Stomach smooth muscle (tissue), 2 donors: ENCODE results near the gene FHOD3.

ENCODE experiments used
- H3K27ac ChIP-seq: one replicate; pipeline ENCODE4 v1.7.0; 2013; ENCODE audit warnings: mild to moderate bottlenecking, low read length, inconsistent platforms
- H3K27me3 ChIP-seq, 2 donors: one replicate each; pipeline ENCODE4 v1.7.0; 2013; ENCODE audit warnings: low read length in 2 of 2; ENCODE audit not compliant: insufficient read depth in 2 of 2, control insufficient read depth in 1 of 2
- H3K36me3 ChIP-seq, 2 donors: one replicate each; pipeline ENCODE4 v1.7.0; 2013; ENCODE audit warnings: low read length in 2 of 2; ENCODE audit not compliant: control insufficient read depth in 2 of 2, insufficient read depth in 2 of 2
- H3K4me1 ChIP-seq: one replicate; pipeline ENCODE4 v1.7.0; 2013; ENCODE audit warnings: low read length; ENCODE audit not compliant: control insufficient read depth, insufficient read depth
- H3K4me3 ChIP-seq, 2 donors: one replicate each; pipeline ENCODE4 v1.7.0; 2013; ENCODE audit warnings: low read length in 2 of 2
- H3K9ac ChIP-seq, 2 donors: one replicate each; pipeline ENCODE4 v1.7.0; 2013; ENCODE audit warnings: low read length in 2 of 2, mild to moderate bottlenecking in 1 of 2
- H3K9me3 ChIP-seq, 2 donors: one replicate each; pipeline ENCODE4 v1.7.0; 2013; ENCODE audit warnings: low read length in 2 of 2; ENCODE audit not compliant: control insufficient read depth in 2 of 2
- donor health status: healthy.
- donor health status: Pancreatic carcinoma.

FHOD3 gene

DNA sequence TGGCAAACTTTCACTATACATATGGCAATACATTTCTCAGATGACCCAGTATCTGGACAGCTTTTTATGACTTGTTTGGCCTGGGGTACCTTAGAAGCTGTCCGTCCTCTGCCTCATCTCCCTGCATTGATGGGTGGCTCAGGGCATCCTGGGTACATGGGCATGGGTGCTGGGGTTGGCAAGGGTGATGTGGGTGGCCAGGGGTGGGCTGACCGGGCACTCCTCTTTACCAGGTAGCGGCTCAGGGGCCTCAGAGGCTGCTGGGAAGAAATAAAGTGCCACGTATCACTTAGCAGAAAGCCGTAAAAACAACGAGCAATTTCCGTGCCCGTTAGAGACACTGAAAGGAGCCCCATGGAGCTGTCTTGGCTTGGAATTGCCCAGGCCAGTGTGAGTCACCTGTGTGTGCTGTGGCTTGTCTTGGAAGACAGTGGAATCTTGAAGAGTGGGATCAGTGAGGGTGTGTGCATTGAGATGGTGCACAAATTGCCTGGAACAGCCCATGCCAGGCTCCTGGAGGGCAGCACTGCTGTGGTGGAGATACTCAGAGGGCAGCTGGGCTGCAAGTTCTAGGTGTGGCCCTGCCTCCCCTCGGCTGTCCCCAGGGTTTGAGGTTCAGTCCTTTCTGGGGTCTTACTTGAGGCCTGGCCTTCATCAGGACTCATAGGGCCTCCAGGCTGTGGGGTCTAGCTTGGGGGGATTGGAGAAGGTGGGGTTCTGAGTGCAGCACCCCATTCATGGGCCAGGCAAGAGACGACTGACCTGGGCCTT is 88.8 kb downstream of the FHOD3 start:
- Histone ChIP-seq H3K9me3 (no peaks in the 10 kb centered on the region), H3K36me3 (no peaks in the 10 kb centered on the region), H3K9ac (no peak overlapping the region), H3K27ac (no peak overlapping the region), H3K4me3 (no peak overlapping the region), H3K27me3 (no peaks in the 10 kb centered on the region), H3K4me1 (no peaks in the 10 kb centered on the region)

DNA sequence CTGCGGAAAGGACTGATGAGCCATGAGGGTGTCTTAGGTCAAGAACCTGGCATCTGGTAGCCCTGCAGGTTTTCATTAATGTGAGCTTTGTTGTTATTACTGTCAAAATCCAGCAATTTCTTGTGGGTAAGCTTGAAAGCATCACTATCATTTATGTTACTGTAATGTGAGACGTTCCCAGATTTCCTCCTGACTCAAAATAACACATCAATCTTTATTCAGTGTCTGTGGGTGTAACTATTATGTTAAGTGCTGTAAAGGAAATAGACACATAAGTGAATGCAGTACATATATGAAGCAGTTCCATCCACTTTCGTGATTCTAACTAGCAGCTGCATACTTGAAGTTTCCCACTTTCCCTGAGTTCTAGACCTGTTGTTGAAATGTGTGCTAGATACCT is 89.8 kb downstream of the FHOD3 start:
- H3K27me3 ChIP-seq = peaks cover 0 to 3% of the 10 kb centered on the region in 2 donors
- H3K27ac ChIP-seq = no peak overlapping the region
- no peaks in the 10 kb centered on the region for H3K36me3 ChIP-seq
- H3K4me1 ChIP-seq = no peaks in the 10 kb centered on the region
- no peak overlapping the region for H3K4me3 ChIP-seq
- no peaks in the 10 kb centered on the region for H3K9me3 ChIP-seq
- no peak overlapping the region for H3K9ac ChIP-seq

DNA sequence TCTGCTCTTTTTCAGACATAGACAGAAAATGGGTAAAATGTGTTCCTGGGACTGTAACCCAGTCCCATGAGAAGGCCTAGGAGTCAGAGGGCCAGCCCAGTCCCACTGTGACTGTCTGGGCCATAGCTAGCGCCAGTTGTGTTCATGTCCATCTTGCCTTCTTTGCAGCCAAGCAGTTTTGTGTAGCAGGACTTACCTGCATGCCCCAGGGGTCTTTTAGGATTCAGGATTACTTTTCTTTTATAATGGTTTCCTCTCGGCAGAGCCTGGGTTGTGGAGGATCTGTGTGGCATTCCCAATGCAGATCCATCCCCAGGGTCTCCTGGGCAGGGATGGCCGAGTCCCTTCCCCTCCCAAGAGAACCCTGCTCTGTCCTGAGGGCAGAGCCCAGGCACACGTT is 90.8 kb downstream of the FHOD3 start:
- H3K4me1 ChIP-seq = no peaks in the 10 kb centered on the region
- no peak overlapping the region for H3K27ac ChIP-seq
- H3K36me3 ChIP-seq = no peaks in the 10 kb centered on the region

DNA sequence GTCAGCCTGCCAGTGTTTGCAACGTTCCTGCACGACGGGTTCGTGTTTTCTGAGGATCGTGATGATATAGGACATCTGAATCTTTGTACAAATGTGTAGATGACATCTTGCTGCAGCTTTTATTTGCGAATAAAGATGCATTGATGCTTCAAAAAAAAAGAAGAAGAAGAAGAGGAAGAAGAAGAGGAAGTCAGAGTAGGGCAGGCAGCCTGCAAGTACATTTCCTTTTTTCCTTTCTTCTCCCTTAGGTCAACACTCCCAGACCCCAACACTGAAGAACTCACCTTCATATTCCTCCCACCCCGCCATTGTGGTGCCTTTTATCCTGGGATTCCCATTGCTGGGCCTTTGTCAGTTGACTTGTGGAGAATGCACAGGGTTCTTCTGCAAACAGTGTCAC is 91.5 kb downstream of the FHOD3 start:
- Histone ChIP-seq H3K9me3 (peaks cover 3% of the 10 kb centered on the region in 2 donors), H3K9ac (no peak overlapping the region), H3K27ac (no peak overlapping the region), H3K4me1 (no peaks in the 10 kb centered on the region), H3K27me3 (peaks cover 0 to 3% of the 10 kb centered on the region in 2 donors), H3K4me3 (no peak overlapping the region), H3K36me3 (no peaks in the 10 kb centered on the region)

More for the DNA sequence above, 90.8 kb downstream of the FHOD3 start:
- Histone ChIP-seq H3K9ac (no peak overlapping the region), H3K9me3 (peaks cover 0 to under 1% of the 10 kb centered on the region in 2 donors), H3K4me3 (no peak overlapping the region), H3K27me3 (peaks cover 0 to 3% of the 10 kb centered on the region in 2 donors)

DNA sequence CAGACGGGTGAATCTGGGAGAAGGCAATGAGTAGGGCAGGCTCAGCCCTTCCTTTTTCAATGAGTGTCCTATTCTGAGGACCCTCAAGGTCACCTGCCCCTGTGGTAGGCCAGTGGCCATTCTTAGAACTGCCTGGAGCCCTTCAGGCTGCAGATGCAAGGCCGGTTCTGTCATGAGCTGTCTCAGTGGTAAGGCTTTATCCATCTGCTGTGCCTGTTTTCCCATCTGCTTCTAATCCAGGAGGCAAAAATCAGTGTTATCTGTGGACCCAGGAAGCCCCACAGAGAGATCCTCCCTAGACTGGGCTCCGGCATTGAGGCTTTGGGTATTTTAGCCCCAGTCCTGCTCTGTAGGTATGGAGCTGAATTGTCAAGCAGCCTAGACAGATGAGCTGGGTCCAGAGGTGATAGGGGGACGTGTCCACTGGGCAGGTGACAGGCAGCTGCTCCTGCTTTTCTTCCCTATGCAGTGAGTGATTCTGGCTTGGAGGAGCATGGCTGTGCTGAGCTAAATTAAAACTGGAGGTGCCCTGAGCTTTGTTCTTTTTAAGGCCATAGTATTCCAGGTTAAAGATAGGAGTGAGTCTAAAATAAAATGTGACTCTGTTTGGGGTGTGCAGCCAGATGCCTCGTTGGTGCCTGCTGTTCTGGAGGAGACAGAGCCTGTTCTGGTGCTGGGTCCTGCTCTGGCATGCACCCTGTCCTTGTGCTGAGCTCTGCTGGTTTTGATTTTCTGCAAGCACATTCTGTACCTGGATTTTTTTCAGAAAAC is 92.5 kb downstream of the FHOD3 start:
- no peak overlapping the region for H3K27ac ChIP-seq

DNA sequence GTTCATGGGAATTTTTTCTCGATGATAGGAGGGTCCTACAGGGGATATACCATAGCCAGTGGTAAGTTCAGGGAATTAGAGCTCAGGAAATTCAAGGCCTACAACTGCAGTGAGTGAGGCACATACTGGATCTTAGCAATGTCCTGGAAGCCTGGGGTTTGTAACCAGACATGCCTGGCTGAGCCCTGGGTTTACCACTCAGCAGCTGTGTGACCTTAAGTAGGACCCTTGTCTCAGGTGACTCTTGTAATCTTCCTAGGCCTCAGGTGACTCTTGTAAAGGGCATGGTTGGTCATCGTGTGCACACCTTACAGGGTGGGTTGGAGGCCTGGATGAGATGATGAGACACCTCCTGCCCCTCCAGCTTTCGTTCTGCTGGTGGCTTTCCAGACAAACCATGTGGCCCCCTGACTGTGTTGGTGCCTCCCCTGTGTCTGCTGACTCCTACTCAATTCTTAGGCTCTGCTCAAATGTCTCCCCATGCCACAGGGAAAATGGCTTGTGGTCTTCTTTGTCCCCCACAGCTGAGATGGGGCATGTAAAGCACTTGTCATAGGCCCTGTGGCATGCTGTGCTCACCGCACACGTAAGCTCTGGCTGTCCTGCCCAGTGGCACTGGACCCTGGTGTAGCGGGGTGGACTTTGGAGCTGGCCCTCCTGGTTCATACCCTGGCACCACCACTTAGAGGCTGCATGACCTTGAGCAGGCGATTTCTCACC is 94.1 kb downstream of the FHOD3 start:
- Histone ChIP-seq H3K27ac (no peak overlapping the region), H3K4me3 (no peak overlapping the region), H3K27me3 (peaks cover 0 to 3% of the 10 kb centered on the region in 2 donors), H3K36me3 (no peaks in the 10 kb centered on the region), H3K4me1 (no peaks in the 10 kb centered on the region), H3K9me3 (peaks cover 4 to 6% of the 10 kb centered on the region in 2 donors), H3K9ac (no peak overlapping the region)

More for the DNA sequence above, 92.5 kb downstream of the FHOD3 start:
- no peak overlapping the region for H3K4me3 ChIP-seq
- H3K36me3 ChIP-seq = no peaks in the 10 kb centered on the region
- H3K27me3 ChIP-seq = peaks cover 0 to 3% of the 10 kb centered on the region in 2 donors
- peaks cover 4 to 6% of the 10 kb centered on the region in 2 donors for H3K9me3 ChIP-seq
- no peaks in the 10 kb centered on the region for H3K4me1 ChIP-seq
- H3K9ac ChIP-seq = no peak overlapping the region

DNA sequence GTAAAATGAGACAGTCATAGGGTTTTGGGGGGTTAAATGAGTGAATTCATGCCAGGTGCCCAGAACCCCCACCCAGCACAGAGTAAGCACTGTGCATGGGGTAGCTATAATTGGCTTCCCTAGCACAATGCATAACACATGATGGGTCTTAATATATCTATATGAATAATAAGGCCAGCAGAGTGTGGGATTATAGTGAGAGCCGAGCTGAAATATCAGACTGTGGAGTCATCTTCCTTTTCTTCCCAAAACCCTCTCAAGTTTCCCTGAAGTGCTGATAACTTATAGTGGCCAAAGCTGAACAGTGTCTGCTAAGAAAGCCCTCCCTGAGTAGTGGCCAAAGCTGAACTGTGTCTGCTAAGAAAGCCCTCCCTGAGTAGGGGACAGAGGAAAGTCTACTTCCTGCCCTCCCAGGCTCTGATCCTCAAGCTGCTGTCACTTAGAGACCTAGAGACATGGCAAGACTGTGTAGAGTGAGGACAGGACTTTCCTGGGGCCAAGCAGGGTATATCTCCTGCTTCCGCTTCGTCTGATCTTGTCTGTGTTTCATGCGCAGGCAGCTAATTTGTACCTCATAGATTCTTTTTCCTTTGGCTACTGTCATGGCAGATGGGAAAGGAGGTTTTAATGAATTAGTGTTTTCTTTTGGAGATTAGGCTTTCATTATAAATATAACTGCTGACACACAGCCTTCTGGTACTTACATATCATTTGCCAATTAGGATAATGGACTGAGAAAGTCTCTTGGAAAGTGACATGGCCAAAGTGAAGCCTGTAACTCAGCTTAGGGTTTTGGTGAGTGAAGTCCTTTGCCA is 94.9 kb downstream of the FHOD3 start:
- Histone ChIP-seq H3K4me1 (no peaks in the 10 kb centered on the region), H3K36me3 (no peaks in the 10 kb centered on the region), H3K27me3 (peaks cover 0 to 3% of the 10 kb centered on the region in 2 donors), H3K9ac (no peak overlapping the region), H3K27ac (no peak overlapping the region), H3K9me3 (peaks cover 4 to 6% of the 10 kb centered on the region in 2 donors), H3K4me3 (no peak overlapping the region)

DNA sequence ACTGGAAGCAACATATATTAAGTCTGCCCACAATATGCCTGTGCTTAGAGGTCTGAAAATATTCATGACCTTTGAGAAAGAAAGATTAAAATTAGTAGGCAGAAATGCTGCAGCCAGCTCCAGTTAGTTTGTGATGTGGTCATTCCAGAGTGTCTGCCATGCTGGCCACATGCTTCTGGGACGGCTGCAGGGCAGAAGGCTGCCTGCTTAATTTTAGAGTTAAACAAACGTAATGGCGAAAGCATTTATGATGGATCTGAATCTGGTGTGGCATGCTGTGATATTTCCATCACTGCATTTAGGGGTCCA is 95.4 kb downstream of the FHOD3 start:
- Histone ChIP-seq H3K27me3 (peaks cover 0 to 3% of the 10 kb centered on the region in 2 donors), H3K9me3 (peaks cover 4 to 6% of the 10 kb centered on the region in 2 donors), H3K27ac (no peak overlapping the region), H3K4me1 (no peaks in the 10 kb centered on the region), H3K36me3 (no peaks in the 10 kb centered on the region), H3K9ac (no peak overlapping the region), H3K4me3 (no peak overlapping the region)

DNA sequence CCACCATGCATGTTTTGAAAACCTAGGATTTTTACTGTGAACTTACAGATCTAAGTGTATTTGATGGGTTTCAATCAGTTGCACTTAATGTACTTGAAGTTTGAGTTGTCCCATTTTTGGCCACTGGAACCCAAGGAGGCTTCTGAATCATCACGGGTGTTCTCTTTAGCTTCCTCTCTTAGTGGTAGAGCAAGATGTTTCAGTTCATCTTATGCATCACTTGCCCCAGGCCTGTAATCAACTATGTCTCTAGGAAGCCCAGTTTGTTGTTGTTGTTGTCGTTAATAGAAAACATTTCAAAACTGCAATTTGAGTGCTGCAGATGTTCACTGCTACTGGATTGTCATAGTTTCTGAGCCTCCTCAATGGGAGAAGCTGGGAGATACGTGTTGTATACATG is 97.0 kb downstream of the FHOD3 start:
- H3K9ac ChIP-seq = no peak overlapping the region
- H3K27ac ChIP-seq = no peak overlapping the region
- peaks cover 4 to 6% of the 10 kb centered on the region in 2 donors for H3K9me3 ChIP-seq
- no peaks in the 10 kb centered on the region for H3K36me3 ChIP-seq
- no peaks in the 10 kb centered on the region for H3K4me1 ChIP-seq
- H3K4me3 ChIP-seq = no peak overlapping the region
- H3K27me3 ChIP-seq = peaks cover 0 to 3% of the 10 kb centered on the region in 2 donors

DNA sequence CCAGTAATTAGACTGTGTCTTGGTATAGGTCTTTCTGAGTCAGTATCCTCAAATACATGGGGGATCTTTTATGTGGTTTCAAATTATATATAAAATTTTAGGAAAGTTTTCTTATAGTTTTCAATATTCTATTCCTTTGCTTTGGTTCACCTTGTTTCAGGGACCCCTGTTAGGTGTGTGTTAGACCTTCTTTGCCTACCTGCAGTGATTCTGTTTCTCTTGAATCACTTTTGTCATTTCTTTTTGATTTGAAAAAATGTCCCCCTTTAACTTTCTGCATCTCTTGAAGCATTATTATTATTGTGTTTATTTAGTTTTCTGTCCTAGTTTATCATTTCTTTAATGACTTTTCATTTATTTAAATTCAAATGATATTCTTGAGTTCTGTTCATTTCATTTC is 98.7 kb downstream of the FHOD3 start:
- Histone ChIP-seq H3K27ac (no peak overlapping the region), H3K36me3 (no peaks in the 10 kb centered on the region), H3K27me3 (peaks cover 0 to 3% of the 10 kb centered on the region in 2 donors), H3K9ac (no peak overlapping the region), H3K9me3 (peaks cover 4 to 6% of the 10 kb centered on the region in 2 donors), H3K4me1 (no peaks in the 10 kb centered on the region), H3K4me3 (no peak overlapping the region)
